Neural progenitor cell (in vitro differentiated cells): ENCODE results near the gene NELL2. TPM values are rescaled to one million over a fixed set of nuclear protein-coding genes. Genes with fewer than 3 reads are reported as not detected.

Experiments used
- DNase-seq: peaks from one replicate; pipeline ENCODE4 v3.0.0-alpha.2; 2016; ENCODE audit warnings: low spot score
- H2AFZ ChIP-seq: fragments of 200-600 bp; sonication (generic); replicated peaks from 2 replicates; pipeline ENCODE4 v1.6.1; 2016; ENCODE audit warnings: antibody characterized with exemption
- H3F3A ChIP-seq: fragments of 200-600 bp; sonication (generic); 2 replicates; pipeline ENCODE4 v1.6.1; 2016; ENCODE audit warnings: antibody characterized with exemption, low read depth
- H3K27ac ChIP-seq: fragments of 200-600 bp; sonication (generic); 2 replicates; pipeline ENCODE4 v1.5.1; 2016; ENCODE audit warnings: mild to moderate bottlenecking
- H3K27me3 ChIP-seq: fragments of 200-600 bp; sonication (generic); 2 replicates; pipeline ENCODE4 v1.6.1; 2016; ENCODE audit warnings: mild to moderate bottlenecking, moderate library complexity
- H3K36me3 ChIP-seq: fragments of 200-600 bp; sonication (generic); 2 replicates; pipeline ENCODE4 v1.5.1; 2016
- H3K4me1 ChIP-seq: fragments of 200-600 bp; sonication (generic); 2 replicates; pipeline ENCODE4 v1.6.1; 2016; ENCODE audit warnings: mixed run types
- H3K4me2 ChIP-seq: fragments of 200-600 bp; sonication (generic); 2 replicates; pipeline ENCODE4 v1.6.1; 2016
- H3K4me3 ChIP-seq: fragments of 200-600 bp; sonication (generic); 2 replicates; pipeline ENCODE4 v1.5.1; 2016
- H3K79me2 ChIP-seq: fragments of 200-600 bp; sonication (generic); 2 replicates; pipeline ENCODE4 v1.6.1; 2016; ENCODE audit warnings: low read depth
- H3K9ac ChIP-seq: fragments of 200-600 bp; sonication (generic); 2 replicates; pipeline ENCODE4 v1.6.1; 2016
- H3K9me3 ChIP-seq: fragments of 200-600 bp; sonication (generic); 2 replicates; pipeline ENCODE4 v1.5.1; 2016; ENCODE audit warnings: low read depth
- H4K20me1 ChIP-seq: fragments of 200-600 bp; sonication (generic); 2 replicates; pipeline ENCODE4 v1.6.1; 2016; ENCODE audit warnings: low read depth
- H3K27ac Mint-ChIP-seq: 3 replicates; pipeline ENCODE4 v1.8.0; 2021; ENCODE audit warnings: mixed read lengths
- H3K27me3 Mint-ChIP-seq: 2 replicates; pipeline ENCODE4 v1.8.0; 2022; ENCODE audit warnings: low read depth, mild to moderate bottlenecking, inconsistent platforms, moderate library complexity, mixed read lengths; ENCODE audit not compliant: insufficient read depth
- H3K36me3 Mint-ChIP-seq: 3 replicates; pipeline ENCODE4 v1.8.0; 2021; ENCODE audit warnings: mixed read lengths
- H3K4me1 Mint-ChIP-seq: 3 replicates; pipeline ENCODE4 v1.8.0; 2021; ENCODE audit warnings: mixed read lengths
- H3K4me3 Mint-ChIP-seq: 3 replicates; pipeline ENCODE4 v1.8.0; 2021; ENCODE audit warnings: mild to moderate bottlenecking, moderate library complexity, mixed read lengths
- H3K9me3 Mint-ChIP-seq: 3 replicates; pipeline ENCODE4 v1.8.0; 2020; ENCODE audit warnings: mixed read lengths
- CTCF ChIP-seq: fragments of 200-600 bp; sonication (generic); IDR thresholded peaks from 2 replicates; pipeline ENCODE4 v1.5.1; 2017; ENCODE audit warnings: antibody characterized with exemption, mild to moderate bottlenecking
- EZH2 ChIP-seq: fragments of 200-600 bp; sonication (generic); IDR thresholded peaks from 2 replicates; pipeline ENCODE4 v1.6.1; 2017; ENCODE audit warnings: antibody characterized with exemption, mild to moderate bottlenecking, moderate library complexity
- EZH2phosphoT487 ChIP-seq: fragments of 200-600 bp; sonication (generic); IDR thresholded peaks from 2 replicates; pipeline ENCODE4 v1.6.1; 2017; ENCODE audit warnings: antibody characterized with exemption
- total RNA-seq: library from RNA; depleted of rRNA; stranded (reverse); fragments of >200 nt; gene quantifications from 2 replicates; pipeline ENCODE4 v1.2.3, GENCODE V29; 2015; ENCODE audit warnings: low replicate concordance

NELL2 gene
- total RNA-seq, 1 donor from 2014 or later = 398 TPM

- no peak overlapping the region for H3K9ac ChIP-seq
- H3K36me3 Mint-ChIP-seq = peaks cover 9% of the 10 kb centered on the region
- no peaks in the 10 kb centered on the region for H3K79me2 ChIP-seq
- H3K27me3 Mint-ChIP-seq = no peaks in the 10 kb centered on the region
- H3K9me3 ChIP-seq = no peaks in the 10 kb centered on the region
- no peak for TF ChIP-seq CTCF
- no peak for TF ChIP-seq EZH2phosphoT487
- TF ChIP-seq EZH2 = no peak
- H3K36me3 ChIP-seq = no peaks in the 10 kb centered on the region
- no peak overlapping the region for H3K4me3 ChIP-seq
- no peak overlapping the region for H3K4me3 Mint-ChIP-seq
- H3K4me1 ChIP-seq = peaks cover 22% of the 10 kb centered on the region
- H3K27ac ChIP-seq = peak overlapping the region; percentile 53
- no peaks in the 10 kb centered on the region for H3K9me3 Mint-ChIP-seq
- H3K4me1 Mint-ChIP-seq = peaks cover 29% of the 10 kb centered on the region
- no peaks in the 10 kb centered on the region for H3F3A ChIP-seq
- H4K20me1 ChIP-seq = no peaks in the 10 kb centered on the region
- peak overlapping the region; percentile 25 for H3K4me2 ChIP-seq
- H2AFZ ChIP-seq = no peak overlapping the region
- no peaks in the 10 kb centered on the region for H3K27me3 ChIP-seq
- peak; percentile 1 for DNase-seq
- H3K27ac Mint-ChIP-seq = peak overlapping the region; percentile 43
Measured at GRCh38 chr12:44717612-44718011, 158.5 kb downstream of the NELL2 start.

- Histone ChIP-seq H3K9ac (no peak overlapping the region), H3K36me3 (no peaks in the 10 kb centered on the region), H4K20me1 (no peaks in the 10 kb centered on the region), H3K4me3 (no peak overlapping the region), H2AFZ (no peak overlapping the region), H3K4me1 (peaks cover 22% of the 10 kb centered on the region), H3F3A (no peaks in the 10 kb centered on the region), H3K79me2 (no peaks in the 10 kb centered on the region), H3K27me3 (no peaks in the 10 kb centered on the region), H3K4me2 (peak overlapping the region; percentile 25), H3K27ac (no peak overlapping the region), H3K9me3 (no peaks in the 10 kb centered on the region)
- H3K27ac Mint-ChIP-seq = peak overlapping the region; percentile 31
- H3K9me3 Mint-ChIP-seq = no peaks in the 10 kb centered on the region
- no peak overlapping the region for H3K4me3 Mint-ChIP-seq
- H3K27me3 Mint-ChIP-seq = no peaks in the 10 kb centered on the region
- peaks cover 7% of the 10 kb centered on the region for H3K36me3 Mint-ChIP-seq
- H3K4me1 Mint-ChIP-seq = peaks cover 31% of the 10 kb centered on the region
- peak; percentile 4 for DNase-seq
- TF ChIP-seq CTCF (no peak), EZH2 (no peak), EZH2phosphoT487 (no peak)
Measured at GRCh38 chr12:44716711-44717110, 159.4 kb downstream of the NELL2 start.

GRCh38 chr12:44711736-44712135 is 164.4 kb downstream of the NELL2 start:
- no peaks in the 10 kb centered on the region for H3K27me3 ChIP-seq
- Mint-ChIP-seq H3K9me3 (no peaks in the 10 kb centered on the region), H3K27me3 (no peaks in the 10 kb centered on the region), H3K27ac (no peak overlapping the region), H3K36me3 (peaks cover 27% of the 10 kb centered on the region), H3K4me1 (peaks cover 14% of the 10 kb centered on the region), H3K4me3 (no peak overlapping the region)
- H4K20me1 ChIP-seq = no peaks in the 10 kb centered on the region
- no peak overlapping the region for H3K4me2 ChIP-seq
- H3K4me3 ChIP-seq = no peak overlapping the region
- no peak for TF ChIP-seq EZH2
- no peak for TF ChIP-seq EZH2phosphoT487
- TF ChIP-seq CTCF = no peak
- H3K9me3 ChIP-seq = no peaks in the 10 kb centered on the region
- H3K27ac ChIP-seq = no peak overlapping the region
- H3K4me1 ChIP-seq = peaks cover 6% of the 10 kb centered on the region
- no peak overlapping the region for H2AFZ ChIP-seq
- H3K36me3 ChIP-seq = no peaks in the 10 kb centered on the region
- no peak overlapping the region for H3K9ac ChIP-seq
- no peak for DNase-seq
- no peaks in the 10 kb centered on the region for H3F3A ChIP-seq
- no peaks in the 10 kb centered on the region for H3K79me2 ChIP-seq
